ENCODE data around the gene PRKD1. TPM values are rescaled to one million over a fixed set of nuclear protein-coding genes. Genes with fewer than 3 reads are reported as not detected.

The PRKD1 gene
- total and polyA plus RNA-seq, 10 of the 15 experiments (the other 5 are each of a cell fraction or from before 2014, with no cell fraction given): 0.02 to 0.56 TPM; not detected in 8

- in situ Hi-C loops (cut with MboI) (no loop called here), intact Hi-C loops (cut with micrococcal nuclease; ENCODE audit: unreplicated experiment) (no loop called here)
- TF ChIP-seq PML (IDR thresholded peaks at IDR 0.05; ENCODE audit: low read length): no peak
- no peak for TF ChIP-seq PRDM15 (CRISPR knock-in tag; IDR thresholded peaks at IDR 0.05)
- TF ChIP-seq REST (IDR thresholded peaks at IDR 0.05; ENCODE audit: low read depth, low read length): no peak
- no peak for TF ChIP-seq TARDBP (IDR thresholded peaks at IDR 0.05; ENCODE audit: borderline replicate concordance)
- BruUV-seq (replicated peaks): no TSS peak
- Histone ChIP-seq H3K4me1 (ENCODE audit: control insufficient read depth, insufficient read depth, low read length) (no peaks in the 10 kb centered on the region), H3K27me3 (replicated peaks in 1 of 2; ENCODE audit: control insufficient read depth in 2 of 2, insufficient read depth in 2 of 2, low read length in 1 of 2) (no peaks in the 10 kb centered on the region), H2AFZ (ENCODE audit: control insufficient read depth, low read depth, low read length) (no peak overlapping the region), H3K27ac (ENCODE audit: control insufficient read depth, insufficient read depth) (no peak overlapping the region), H3K9me3 (replicated peaks; ENCODE audit: control insufficient read depth, insufficient read depth, low read length) (no peaks in the 10 kb centered on the region; the same call in 2 of the 3 replicates), H3K79me2 (ENCODE audit: control insufficient read depth, insufficient read depth, low read length) (no peaks in the 10 kb centered on the region), H4K20me1 (ENCODE audit: control insufficient read depth, insufficient read depth) (no peaks in the 10 kb centered on the region), H3K36me3 (ENCODE audit: control insufficient read depth in 2 of 2, insufficient read depth in 2 of 2, low read length in 1 of 2) (no peaks in the 10 kb centered on the region), H3K9ac (ENCODE audit: control insufficient read depth, insufficient read depth, low read length) (no peak overlapping the region), H3K4me2 (ENCODE audit: control insufficient read depth, insufficient read depth) (no peak overlapping the region), H3K4me3 (no peak overlapping the region)
- no peak for DNase-seq (ENCODE audit: low read depth, low spot score)
- ChIA-PET SMC1A (ENCODE audit: uncharacterized antibody, unreplicated experiment) (interaction anchor here (0.6 kb wide), 1 partner anchor 884 kb away, joined by 3 read pairs; no protein-coding TSS in a partner anchor), RAD21 (ENCODE audit: unreplicated experiment) (no interaction called here), POLR2A (no interaction called here), CTCF (no interaction called here)
- no peak for ATAC-seq
- 20% methylated on average over 4 of the region's 4 CpGs for WGBS (ENCODE audit: insufficient coverage, insufficient replicate concordance, low lambda C conversion rate, missing lambda C conversion rate)
- no peak for FAIRE-seq
Observed at GRCh38 chr14:29654901-29655550, 272.6 kb downstream of the PRKD1 start.
